Gastrocnemius medialis (tissue), 4 donors: ENCODE results near the gene LOXL3.

Source experiments
- POLR2A ChIP-seq, 2 donors: fragments of 450-650 bp; IDR thresholded peaks; one replicate each; pipeline ENCODE4 v1.6.1; 2017; ENCODE audit warnings: antibody characterized with exemption in 2 of 2, mild to moderate bottlenecking in 2 of 2, moderate library complexity in 2 of 2
- TF ChIP-seq, protein P1 (sequence below), 5 experiments: fragments of 450-650 bp in 3 of 5; fragments of 200-600 bp in 2 of 5; sonication (generic) in 2 of 5; IDR thresholded peaks in 4 of 5; conservative IDR thresholded peaks in 1 of 5; 1 replicate in 4 of 5; 2 replicates in 1 of 5; pipeline ENCODE4 v1.5.1; 2016 to 2019; ENCODE audit warnings: antibody characterized with exemption in 5 of 5, mild to moderate bottlenecking in 3 of 5, moderate library complexity in 3 of 5

DNA sequence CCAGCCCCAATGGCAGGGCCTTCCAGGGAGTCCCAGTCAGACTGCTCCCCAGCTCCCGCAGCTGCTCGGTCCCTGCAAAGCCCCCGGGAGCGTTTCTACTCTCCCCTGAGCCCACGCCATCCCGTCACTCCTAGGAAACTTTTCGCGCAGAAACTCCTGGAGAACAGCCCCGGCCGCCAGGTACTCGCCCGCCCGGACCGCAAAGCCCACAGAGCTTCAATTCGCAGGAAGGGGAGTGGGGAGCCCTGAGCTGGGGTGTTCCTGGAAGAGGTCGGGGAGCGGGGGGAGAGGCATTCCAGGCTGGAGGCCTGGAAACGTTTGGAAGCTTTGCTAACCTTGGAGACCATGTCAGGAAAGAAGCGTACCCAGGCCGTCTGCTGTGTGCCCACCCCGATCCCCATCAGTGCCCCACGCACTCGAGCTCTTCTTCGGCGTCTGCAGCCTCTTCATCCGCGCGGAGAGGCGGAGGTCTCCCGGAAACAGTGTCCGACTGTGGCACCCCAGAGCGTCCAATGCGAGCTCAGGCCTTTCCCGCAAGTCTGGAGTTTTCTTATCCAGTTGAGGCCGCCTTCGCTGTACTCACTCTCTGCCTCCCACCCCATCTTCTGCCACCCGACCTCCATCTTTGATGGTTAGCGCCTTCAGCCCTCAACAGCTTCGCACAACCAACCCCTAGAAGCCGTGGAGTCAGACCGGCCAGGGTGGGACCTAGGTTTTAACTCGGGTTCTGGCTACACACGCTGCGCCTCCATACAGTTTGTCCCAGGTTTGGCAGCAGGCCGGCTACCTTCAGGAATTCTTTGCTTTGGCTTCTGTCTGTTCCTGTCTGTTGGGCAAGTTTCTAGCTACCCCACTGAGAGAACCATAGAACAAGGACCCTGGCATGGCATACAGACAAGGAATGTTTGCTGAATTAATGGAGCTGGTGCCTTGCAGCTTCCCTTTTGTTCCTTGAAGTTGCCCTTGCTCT is 50.0 kb downstream of the LOXL3 start:
- TF ChIP-seq, protein P1, sequence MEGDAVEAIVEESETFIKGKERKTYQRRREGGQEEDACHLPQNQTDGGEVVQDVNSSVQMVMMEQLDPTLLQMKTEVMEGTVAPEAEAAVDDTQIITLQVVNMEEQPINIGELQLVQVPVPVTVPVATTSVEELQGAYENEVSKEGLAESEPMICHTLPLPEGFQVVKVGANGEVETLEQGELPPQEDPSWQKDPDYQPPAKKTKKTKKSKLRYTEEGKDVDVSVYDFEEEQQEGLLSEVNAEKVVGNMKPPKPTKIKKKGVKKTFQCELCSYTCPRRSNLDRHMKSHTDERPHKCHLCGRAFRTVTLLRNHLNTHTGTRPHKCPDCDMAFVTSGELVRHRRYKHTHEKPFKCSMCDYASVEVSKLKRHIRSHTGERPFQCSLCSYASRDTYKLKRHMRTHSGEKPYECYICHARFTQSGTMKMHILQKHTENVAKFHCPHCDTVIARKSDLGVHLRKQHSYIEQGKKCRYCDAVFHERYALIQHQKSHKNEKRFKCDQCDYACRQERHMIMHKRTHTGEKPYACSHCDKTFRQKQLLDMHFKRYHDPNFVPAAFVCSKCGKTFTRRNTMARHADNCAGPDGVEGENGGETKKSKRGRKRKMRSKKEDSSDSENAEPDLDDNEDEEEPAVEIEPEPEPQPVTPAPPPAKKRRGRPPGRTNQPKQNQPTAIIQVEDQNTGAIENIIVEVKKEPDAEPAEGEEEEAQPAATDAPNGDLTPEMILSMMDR (IDR thresholded peaks at IDR 0.05 in 4 of 5, conservative IDR thresholded peaks at IDR 0.05 in 1 of 5): no peak
- peak in 1 of 2 donors; percentile 30 for TF ChIP-seq POLR2A (IDR thresholded peaks at IDR 0.05)
